GM23338 (cell line): Measurements from ENCODE around the gene IPCEF1. TPM values are rescaled to one million over a fixed set of nuclear protein-coding genes. Genes with fewer than 3 reads are reported as not detected.

Source experiments
- ATAC-seq: fragments of 200-7000 bp; cut with Tn5 transposase; 3 replicates; pipeline ENCODE4 v1.9.1; 2020
- DNase-seq: peaks from one replicate; pipeline ENCODE4 v3.0.0-alpha.2; 2015; ENCODE audit warnings: low spot score
- H2AFZ ChIP-seq: fragments of 200-600 bp; sonication (generic); 2 replicates; pipeline ENCODE4 v1.8.0; 2016; ENCODE audit warnings: antibody characterized with exemption, mild to moderate bottlenecking, moderate library complexity
- H3F3A ChIP-seq: fragments of 200-600 bp; sonication (generic); replicated peaks from 2 replicates; pipeline ENCODE4 v1.8.0; 2017; ENCODE audit warnings: antibody characterized with exemption, mixed run types, low read depth
- H3K27ac ChIP-seq: fragments of 200-600 bp; sonication (generic); 2 replicates; pipeline ENCODE4 v1.6.1; 2016; ENCODE audit warnings: low read depth
- H3K27me3 ChIP-seq: fragments of 200-600 bp; sonication (generic); 2 replicates; pipeline ENCODE4 v1.8.0; 2016; ENCODE audit warnings: mild to moderate bottlenecking, mixed run types, moderate library complexity; ENCODE audit not compliant: insufficient read depth
- H3K36me3 ChIP-seq: fragments of 200-600 bp; sonication (generic); 2 replicates; pipeline ENCODE4 v1.8.0; 2016; ENCODE audit warnings: mild to moderate bottlenecking; ENCODE audit not compliant: insufficient read depth
- H3K4me1 ChIP-seq: fragments of 200-600 bp; sonication (generic); 2 replicates; pipeline ENCODE4 v1.8.0; 2016; ENCODE audit warnings: mild to moderate bottlenecking, moderate library complexity; ENCODE audit not compliant: insufficient read depth
- H3K4me2 ChIP-seq: fragments of 200-600 bp; sonication (generic); 2 replicates; pipeline ENCODE4 v1.7.1; 2017; ENCODE audit warnings: mixed run types
- H3K4me3 ChIP-seq: fragments of 200-600 bp; sonication (generic); 2 replicates; pipeline ENCODE4 v1.6.1; 2016; ENCODE audit warnings: mixed run types
- H3K79me2 ChIP-seq: fragments of 200-600 bp; sonication (generic); replicated peaks from 2 replicates; pipeline ENCODE4 v1.8.0; 2017; ENCODE audit warnings: mild to moderate bottlenecking; ENCODE audit not compliant: insufficient read depth
- H3K9me2 ChIP-seq: fragments of 200-600 bp; sonication (generic); 2 replicates; pipeline ENCODE4 v1.8.0; 2017; ENCODE audit not compliant: insufficient read depth
- H4K20me1 ChIP-seq: fragments of 200-600 bp; sonication (generic); replicated peaks from 2 replicates; pipeline ENCODE4 v1.8.0; 2017; ENCODE audit warnings: mild to moderate bottlenecking; ENCODE audit not compliant: insufficient read depth
- H3K27ac Mint-ChIP-seq: 2 replicates; pipeline ENCODE4 v1.8.0; 2020; ENCODE audit warnings: inconsistent platforms, mild to moderate bottlenecking, moderate library complexity, mixed read lengths
- H3K27me3 Mint-ChIP-seq: 3 replicates; pipeline ENCODE4 v1.8.0; 2022; ENCODE audit warnings: low read depth, mild to moderate bottlenecking, moderate library complexity, mixed read lengths, inconsistent platforms; ENCODE audit not compliant: insufficient read depth, poor library complexity
- H3K36me3 Mint-ChIP-seq: 3 replicates; pipeline ENCODE4 v1.8.0; 2021; ENCODE audit warnings: low read depth, mild to moderate bottlenecking, inconsistent platforms, moderate library complexity, mixed read lengths
- H3K4me1 Mint-ChIP-seq: 3 replicates; pipeline ENCODE4 v1.8.0; 2020; ENCODE audit warnings: mild to moderate bottlenecking, inconsistent platforms, mixed read lengths
- H3K4me3 Mint-ChIP-seq: 3 replicates; pipeline ENCODE4 v1.8.0; 2021; ENCODE audit warnings: moderate library complexity, mild to moderate bottlenecking, inconsistent platforms, mixed read lengths
- H3K9me3 Mint-ChIP-seq: 3 replicates; pipeline ENCODE4 v1.8.0; 2020; ENCODE audit warnings: moderate library complexity, mild to moderate bottlenecking, inconsistent platforms, mixed read lengths
- CREB1 ChIP-seq: fragments of 250-450 bp; sonication (Bioruptor Pico); IDR thresholded peaks from 2 replicates; pipeline ENCODE4 v1.5.0; 2020; ENCODE audit warnings: low read depth, mild to moderate bottlenecking, moderate library complexity
- EZH2 ChIP-seq: fragments of 200-600 bp; sonication (generic); IDR thresholded peaks from one replicate; pipeline ENCODE4 v1.8.0; 2017; ENCODE audit warnings: antibody characterized with exemption, mild to moderate bottlenecking, low read depth; ENCODE audit not compliant: unreplicated experiment
- EZH2phosphoT487 ChIP-seq: fragments of 200-600 bp; sonication (generic); IDR thresholded peaks from one replicate; pipeline ENCODE4 v1.8.1; 2018; ENCODE audit warnings: antibody characterized with exemption; ENCODE audit not compliant: unreplicated experiment
- JUNB ChIP-seq: IDR thresholded peaks from one replicate; pipeline ENCODE4 v1.6.1; 2016; ENCODE audit warnings: antibody characterized with exemption; ENCODE audit not compliant: unreplicated experiment
- POLR2AphosphoS5 ChIP-seq: IDR thresholded peaks from 2 replicates; pipeline ENCODE4 v1.6.1; 2016; ENCODE audit warnings: antibody characterized with exemption, low read depth
- REST ChIP-seq: IDR thresholded peaks from one replicate; pipeline ENCODE4 v1.6.1; 2018; ENCODE audit warnings: antibody characterized with exemption; ENCODE audit not compliant: unreplicated experiment
- STAT1 ChIP-seq: IDR thresholded peaks from one replicate; pipeline ENCODE4 v1.6.1; 2016; ENCODE audit warnings: antibody characterized with exemption; ENCODE audit not compliant: unreplicated experiment
- ZNF114 ChIP-seq: fragments of 250-450 bp; sonication (Bioruptor Pico); IDR thresholded peaks from 2 replicates; pipeline ENCODE4 v1.5.0; 2020; ENCODE audit warnings: mild to moderate bottlenecking, moderate library complexity
- ZNF331 ChIP-seq: fragments of 250-450 bp; sonication (Bioruptor Pico); IDR thresholded peaks from 2 replicates; pipeline ENCODE4 v1.5.0; 2020; ENCODE audit warnings: low read depth, mild to moderate bottlenecking, moderate library complexity
- ZNF462 ChIP-seq: fragments of 250-450 bp; sonication (Bioruptor Pico); IDR thresholded peaks from 2 replicates; pipeline ENCODE4 v1.5.0; 2020; ENCODE audit warnings: mild to moderate bottlenecking, moderate library complexity
- polyA plus RNA-seq: library from polyadenylated mRNA; unstranded; fragments of >200 nt; fragmentation: Nextera tagmentation; extraction: Ambion mirVana; gene quantifications from 2 replicates; pipeline ENCODE4 v1.2.1, GENCODE V29; 2016
- total RNA-seq: library from RNA; depleted of rRNA; stranded (reverse); fragments of >200 nt; shearing (Covaris generic); gene quantifications from 2 replicates; pipeline ENCODE4 v1.2.3, GENCODE V29; 2014
- TF ChIP-seq, protein P1 (sequence below): IDR thresholded peaks from 2 replicates; pipeline ENCODE4 v1.6.1; 2016; ENCODE audit warnings: antibody characterized with exemption

The IPCEF1 gene
- total and polyA plus RNA-seq, 2 experiments from 2014 or later: 0.15 to 1.8 TPM

DNA sequence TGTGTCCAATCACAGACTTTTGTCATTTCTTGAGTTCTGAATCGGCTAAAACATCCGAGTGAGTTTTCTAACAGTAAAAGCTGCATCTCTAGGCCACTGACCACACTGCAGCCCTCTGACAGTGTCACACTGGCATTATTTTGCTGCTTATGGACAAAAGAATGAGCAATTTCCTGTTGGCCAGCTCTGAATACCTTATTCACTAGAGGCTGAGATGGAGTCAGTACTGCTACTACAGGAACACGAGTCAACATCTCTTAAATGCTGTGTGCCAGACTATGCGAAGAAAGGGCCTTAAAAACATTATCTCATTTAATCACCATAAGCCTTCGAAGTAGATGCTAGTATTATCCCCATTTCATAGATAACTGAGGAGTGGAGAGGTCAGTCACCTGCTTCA, 42.5 kb upstream of the IPCEF1 start:
- Mint-ChIP-seq H3K4me3 (no peak overlapping the region), H3K27me3 (peaks cover 4% of the 10 kb centered on the region), H3K9me3 (no peaks in the 10 kb centered on the region; the same call in 2 of the 3 replicates), H3K4me1 (peaks cover 4% of the 10 kb centered on the region; the same call in 2 of the 3 replicates), H3K27ac (no peak overlapping the region), H3K36me3 (peaks cover 8% of the 10 kb centered on the region)
- H4K20me1 ChIP-seq: no peaks in the 10 kb centered on the region
- no peak overlapping the region for H2AFZ ChIP-seq
- no peak for ATAC-seq
- no peak for DNase-seq
- H3F3A ChIP-seq: no peaks in the 10 kb centered on the region
- H3K79me2 ChIP-seq: no peaks in the 10 kb centered on the region
- H3K27ac ChIP-seq: no peak overlapping the region
- no peak overlapping the region for H3K4me3 ChIP-seq
- no peaks in the 10 kb centered on the region for H3K36me3 ChIP-seq
- H3K9me2 ChIP-seq: no peaks in the 10 kb centered on the region
- H3K4me2 ChIP-seq: no peak overlapping the region
- no peaks in the 10 kb centered on the region; the same call in 1 of the 2 replicates for H3K4me1 ChIP-seq
- TF ChIP-seq EZH2: no peak
- no peak for TF ChIP-seq EZH2phosphoT487
- TF ChIP-seq POLR2AphosphoS5: no peak
- no peak for TF ChIP-seq REST
- no peak for TF ChIP-seq STAT1
- TF ChIP-seq ZNF462: no peak
- no peak for TF ChIP-seq JUNB
- TF ChIP-seq CREB1 (CRISPR knock-in tag): no peak
- no peak for TF ChIP-seq ZNF114
- TF ChIP-seq ZNF331 (CRISPR knock-in tag): no peak
- TF ChIP-seq, protein P1, sequence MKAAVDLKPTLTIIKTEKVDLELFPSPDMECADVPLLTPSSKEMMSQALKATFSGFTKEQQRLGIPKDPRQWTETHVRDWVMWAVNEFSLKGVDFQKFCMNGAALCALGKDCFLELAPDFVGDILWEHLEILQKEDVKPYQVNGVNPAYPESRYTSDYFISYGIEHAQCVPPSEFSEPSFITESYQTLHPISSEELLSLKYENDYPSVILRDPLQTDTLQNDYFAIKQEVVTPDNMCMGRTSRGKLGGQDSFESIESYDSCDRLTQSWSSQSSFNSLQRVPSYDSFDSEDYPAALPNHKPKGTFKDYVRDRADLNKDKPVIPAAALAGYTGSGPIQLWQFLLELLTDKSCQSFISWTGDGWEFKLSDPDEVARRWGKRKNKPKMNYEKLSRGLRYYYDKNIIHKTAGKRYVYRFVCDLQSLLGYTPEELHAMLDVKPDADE: no peak
- no peaks in the 10 kb centered on the region for H3K27me3 ChIP-seq
